COLO668 (cell line): ENCODE measurements around the gene ZNF672.
A peak's percentile ranks its signal among the peaks of the same experiment; 100 is the strongest.
"Not testable (repeated sequence)": the region's sequence is repeated elsewhere in the genome, so short reads cannot be mapped to it uniquely, and the experiment has no call there.

Experiments used
- DNase-seq: peaks from one replicate; lab custom pipeline; 2025; ENCODE audit not compliant: unreplicated experiment; lab: John Stamatoyannopoulos, UW

ZNF672 gene

GRCh38 chr1:248837781-248838356, at the start of gene ZNF672:
TSS of gene ZNF672 (plus strand) at chr1:248838224. CDS start at chr1:248847275, 9,051 bp downstream.
- DNase-seq: peak; percentile 99

- no peak for DNase-seq
Observed at GRCh38 chr1:248788327-248788726, 49.7 kb upstream of the ZNF672 start.

GRCh38 chr1:248789337-248789736, 48.7 kb upstream of the ZNF672 start:
- DNase-seq: not testable (repeated sequence)

GRCh38 chr1:248790456-248790855, 47.6 kb upstream of the ZNF672 start:
- no peak for DNase-seq

GRCh38 chr1:248791010-248791409, 47.0 kb upstream of the ZNF672 start:
- DNase-seq: no peak

GRCh38 chr1:248792342-248792741, 45.7 kb upstream of the ZNF672 start:
- no peak for DNase-seq

- no peak for DNase-seq
Observed at GRCh38 chr1:248793592-248793991, 44.4 kb upstream of the ZNF672 start.

- DNase-seq: not testable (repeated sequence)
Observed at GRCh38 chr1:248794663-248795062, 43.4 kb upstream of the ZNF672 start.

GRCh38 chr1:248798791-248799190, 39.2 kb upstream of the ZNF672 start:
- no peak for DNase-seq

- DNase-seq: no peak
Observed at GRCh38 chr1:248800459-248800858, 37.6 kb upstream of the ZNF672 start.

- DNase-seq: no peak
Observed at GRCh38 chr1:248802454-248802853, 35.6 kb upstream of the ZNF672 start.

- DNase-seq: not testable (repeated sequence)
Observed at GRCh38 chr1:248803501-248803900, 34.5 kb upstream of the ZNF672 start.

GRCh38 chr1:248804771-248805681, 33.0 kb upstream of the ZNF672 start:
- DNase-seq: no peak

- no peak for DNase-seq
Observed at GRCh38 chr1:248805876-248806275, 32.1 kb upstream of the ZNF672 start.

- peak; percentile 72 for DNase-seq
Observed at GRCh38 chr1:248807067-248807737, 30.8 kb upstream of the ZNF672 start.

- no peak for DNase-seq
Observed at GRCh38 chr1:248808876-248809275, 29.1 kb upstream of the ZNF672 start.

GRCh38 chr1:248810000-248810726, 27.9 kb upstream of the ZNF672 start:
- no peak for DNase-seq

GRCh38 chr1:248810727-248811513, 27.1 kb upstream of the ZNF672 start:
- DNase-seq: no peak

GRCh38 chr1:248811514-248812490, 26.2 kb upstream of the ZNF672 start:
- DNase-seq: no peak
